ENCODE results near the gene GMPR.

GMPR gene

DNA sequence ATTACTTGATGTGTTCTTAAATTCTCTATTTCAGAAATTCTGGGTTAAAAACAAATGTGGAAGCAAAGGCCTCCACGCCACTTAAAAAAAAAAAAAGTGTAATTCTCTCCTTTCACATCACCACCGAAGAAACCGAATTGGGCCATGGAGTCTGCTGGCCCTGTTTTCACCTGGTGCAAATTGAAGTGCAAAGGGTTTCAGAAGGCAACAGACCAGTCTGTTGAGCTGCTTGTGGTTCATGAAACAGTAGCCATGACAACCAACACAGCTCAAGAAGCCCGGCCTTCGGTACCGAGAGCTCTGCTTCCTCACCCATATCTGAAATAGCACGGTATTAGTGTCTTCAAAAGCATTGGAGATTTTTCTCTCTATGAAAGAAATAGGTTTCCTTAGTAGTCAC lies 63.1 kb downstream of the GMPR start:
- no peak for DNase-seq (ENCODE audit: low read depth, low spot score)

GRCh38 chr6:16302721-16303552 lies 64.5 kb downstream of the GMPR start:
- no peak for DNase-seq (ENCODE audit: low read depth, low spot score)

- DNase-seq (ENCODE audit: low read depth, low spot score), result no peak
Observed at GRCh38 chr6:16305246-16305725, 66.9 kb downstream of the GMPR start.

DNA sequence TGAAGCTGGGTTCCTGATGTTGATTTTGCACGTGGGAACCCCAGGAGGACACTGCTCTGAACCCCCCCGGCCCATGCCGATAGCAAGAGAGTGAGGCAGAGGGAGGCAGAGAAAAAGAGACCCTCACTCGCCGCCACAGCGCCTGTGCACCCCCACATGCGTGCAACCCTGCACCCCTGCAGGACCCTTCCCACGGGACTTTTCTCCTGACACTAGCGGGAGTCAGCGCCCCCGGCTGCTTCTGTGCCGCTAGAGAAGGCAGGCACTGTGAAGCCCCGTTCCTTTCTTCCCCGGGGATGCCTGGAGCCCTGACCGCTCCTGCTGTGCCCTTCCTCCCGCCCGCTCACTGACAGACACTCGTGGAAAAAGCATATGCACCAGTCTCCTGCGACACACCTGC lies 67.4 kb downstream of the GMPR start:
- DNase-seq (ENCODE audit: low read depth, low spot score), result no peak

DNA sequence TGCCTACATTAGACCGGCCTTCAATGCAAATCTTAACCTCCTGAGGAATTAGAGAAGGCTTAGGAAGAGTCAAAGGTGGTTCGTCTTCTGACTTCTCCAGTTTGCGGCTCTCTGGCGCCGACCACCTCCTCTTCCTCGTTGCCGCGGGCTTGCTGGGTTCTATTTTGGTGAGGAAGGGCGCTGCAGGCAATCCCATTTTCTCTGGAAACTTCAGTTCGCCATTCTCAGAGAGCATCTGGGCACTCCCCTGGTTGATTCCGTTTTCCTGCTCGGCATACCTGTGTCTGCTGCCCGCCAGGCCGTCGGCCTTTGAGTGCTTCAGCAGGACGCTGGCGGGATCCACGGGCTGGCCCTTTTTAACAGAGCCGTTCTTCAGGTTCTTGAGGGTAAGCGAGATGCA lies 67.9 kb downstream of the GMPR start:
- no peak for DNase-seq (ENCODE audit: low read depth, low spot score)

- DNase-seq (ENCODE audit: low read depth, low spot score), result no peak
Observed at GRCh38 chr6:16311763-16312162, 73.4 kb downstream of the GMPR start.

- DNase-seq (ENCODE audit: low read depth, low spot score), result no peak
Observed at GRCh38 chr6:16313732-16314131, 75.3 kb downstream of the GMPR start.

DNA sequence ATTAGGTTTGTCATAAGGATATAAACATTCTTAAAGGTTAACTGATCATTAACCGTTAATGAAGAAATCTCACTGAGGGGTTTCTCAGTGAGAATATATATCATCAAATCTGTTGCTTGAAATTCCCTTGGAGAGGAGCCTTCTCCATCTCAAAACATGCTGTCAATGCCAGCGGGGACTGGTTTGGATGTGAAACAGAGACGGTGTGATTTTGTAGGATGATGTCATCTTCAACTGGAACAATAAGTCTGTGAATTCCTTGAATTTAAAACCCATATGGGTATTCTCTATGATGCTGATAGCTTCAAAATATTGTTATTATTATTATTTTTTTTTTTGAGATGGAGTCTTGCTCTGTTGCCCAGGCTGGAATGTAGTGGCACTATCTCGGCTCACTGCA lies 75.9 kb downstream of the GMPR start:
- no peak for DNase-seq (ENCODE audit: low read depth, low spot score)

- DNase-seq (ENCODE audit: low read depth, low spot score), result no peak
Observed at GRCh38 chr6:16316741-16317251, 78.4 kb downstream of the GMPR start.

- no peak for DNase-seq (ENCODE audit: low read depth, low spot score)
Observed at GRCh38 chr6:16318538-16318937, 80.2 kb downstream of the GMPR start.

- DNase-seq (ENCODE audit: low read depth, low spot score), result no peak
Observed at GRCh38 chr6:16318953-16319720, 80.8 kb downstream of the GMPR start.

GRCh38 chr6:16319813-16320532 lies 81.6 kb downstream of the GMPR start:
- peak; percentile 37 for DNase-seq (ENCODE audit: low read depth, low spot score)

GRCh38 chr6:16320533-16321340 lies 82.3 kb downstream of the GMPR start:
- no peak for DNase-seq (ENCODE audit: low read depth, low spot score)

GRCh38 chr6:16321341-16321710 lies 82.9 kb downstream of the GMPR start:
- DNase-seq (ENCODE audit: low read depth, low spot score), result no peak

DNA sequence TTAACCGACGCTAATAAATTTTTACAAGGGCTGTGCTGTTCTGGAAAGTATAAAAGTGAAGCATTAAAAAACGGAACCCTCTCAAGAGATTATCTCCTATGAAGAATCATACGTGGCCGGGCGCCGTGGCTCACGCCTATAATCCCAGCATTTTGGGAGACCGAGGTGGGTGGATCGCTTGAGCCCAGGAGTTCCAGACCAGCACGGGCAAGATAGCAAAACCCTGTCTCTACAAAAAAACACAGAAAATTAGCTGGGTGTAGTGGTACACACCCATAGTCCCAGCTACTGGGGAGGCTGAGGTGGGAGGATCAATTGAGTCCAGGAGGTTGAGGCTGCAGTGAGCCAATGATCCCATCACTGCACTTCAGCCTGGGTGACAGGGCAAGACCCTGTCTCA lies 83.4 kb downstream of the GMPR start:
- no peak for DNase-seq (ENCODE audit: low read depth, low spot score)

- peak; percentile 54 for DNase-seq (ENCODE audit: low read depth, low spot score)
Observed at GRCh38 chr6:16322666-16323312, 84.4 kb downstream of the GMPR start.

DNA sequence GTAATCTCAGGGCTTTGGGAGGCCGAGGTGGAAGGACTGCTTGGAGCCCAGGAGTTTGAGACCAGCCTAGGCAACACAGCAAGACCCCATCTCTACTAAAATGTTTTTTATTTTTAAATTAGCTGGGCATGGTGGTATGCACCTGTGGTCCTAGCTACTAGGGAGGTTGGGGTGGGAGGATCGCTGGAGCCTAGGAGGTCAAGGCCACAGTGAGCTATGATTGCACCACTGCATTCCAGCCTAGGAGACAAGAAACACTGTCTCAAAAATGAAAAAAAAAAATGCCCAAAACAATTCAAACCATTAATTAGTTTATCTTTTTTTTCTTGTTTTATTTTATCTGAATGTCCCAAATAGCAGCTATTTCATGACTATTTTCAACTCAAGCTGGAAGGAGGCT lies 85.8 kb downstream of the GMPR start:
- DNase-seq (ENCODE audit: low read depth, low spot score), result no peak

- no peak for DNase-seq (ENCODE audit: low read depth, low spot score)
Observed at GRCh38 chr6:16324606-16325225, 86.3 kb downstream of the GMPR start.

DNA sequence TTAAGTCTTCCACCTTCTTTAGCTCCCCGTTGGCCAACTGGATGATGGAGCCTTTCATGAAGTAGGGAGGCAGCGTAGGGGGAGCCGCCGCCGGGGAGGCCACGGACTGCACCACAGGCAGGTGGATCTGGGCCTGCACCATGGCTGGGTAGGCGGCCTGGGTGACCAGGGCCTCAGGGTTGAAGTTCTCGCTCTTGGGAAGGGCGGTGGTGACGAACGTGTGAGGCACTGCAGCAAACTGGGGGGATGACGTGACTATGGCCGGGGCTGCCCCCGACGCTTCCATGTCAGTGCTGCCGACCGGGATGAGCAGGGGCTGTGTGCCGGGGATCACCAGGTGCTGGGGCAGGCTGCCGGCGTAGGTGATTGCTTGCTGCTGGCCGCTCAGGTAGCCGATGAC lies 88.1 kb downstream of the GMPR start:
- no peak for DNase-seq (ENCODE audit: low read depth, low spot score)

Measured in activated CD4-positive, CD25-positive, alpha-beta regulatory T cell treated with anti-CD3 and anti-CD28 coated beads, Interleukin-2, amount 50 U/mL, for 16 hours (primary cell).